HG02938 (cell line): ENCODE data around the gene TSHR.
A peak's percentile ranks its signal among the peaks of the same experiment; 100 is the strongest.

ENCODE experiments used
- ATAC-seq: cut with Tn5 transposase; IDR thresholded peaks from one replicate; pipeline ENCODE4 v1.9.1; 2021; ENCODE audit warnings: mild to moderate bottlenecking, moderate library complexity; ENCODE audit not compliant: unreplicated experiment

The TSHR gene

GRCh38 chr14:81127785-81128184, 172.4 kb downstream of the TSHR start:
- no peak for ATAC-seq

DNA sequence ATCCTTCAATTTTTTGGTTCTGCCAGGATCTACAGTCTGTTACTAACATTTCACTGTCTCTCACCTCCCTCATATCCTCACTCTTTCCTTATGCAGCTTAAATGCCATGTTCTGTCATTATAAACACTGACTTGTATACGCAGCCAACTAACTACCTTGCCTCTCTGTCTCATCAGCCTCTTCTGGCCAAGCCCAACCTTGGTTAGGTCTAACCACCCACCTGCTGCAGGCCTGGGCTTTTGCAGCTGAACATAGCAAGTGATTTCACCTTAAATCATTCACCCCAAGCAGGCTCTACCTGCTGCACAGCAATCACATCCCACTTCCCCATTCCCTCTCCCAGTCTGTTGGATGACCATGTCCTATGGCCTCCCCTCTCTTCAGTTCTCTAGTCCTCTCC, 173.8 kb downstream of the TSHR start:
- no peak for ATAC-seq

- ATAC-seq = no peak
These were observed 177.0 kb downstream of the TSHR start for GRCh38 chr14:81132468-81132867.

DNA sequence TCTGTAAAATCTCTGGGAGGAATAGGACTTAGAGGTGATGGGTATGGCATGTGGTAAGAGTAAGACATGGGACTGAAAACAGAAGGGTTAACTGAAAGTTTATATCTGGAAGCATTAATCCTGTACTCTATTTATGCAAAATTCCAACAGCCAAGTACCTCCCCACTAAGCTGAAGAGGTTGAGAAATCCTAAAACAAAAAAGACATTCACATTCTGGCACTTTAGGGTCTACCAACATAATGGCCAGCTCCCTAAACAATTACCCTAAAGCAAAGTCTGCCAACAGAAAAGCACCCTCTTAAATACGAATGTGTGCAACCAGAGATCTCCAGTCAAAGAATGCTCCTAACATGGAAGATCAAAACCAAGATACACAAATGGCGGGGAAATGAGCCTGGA, 178.0 kb downstream of the TSHR start:
- ATAC-seq = no peak

DNA sequence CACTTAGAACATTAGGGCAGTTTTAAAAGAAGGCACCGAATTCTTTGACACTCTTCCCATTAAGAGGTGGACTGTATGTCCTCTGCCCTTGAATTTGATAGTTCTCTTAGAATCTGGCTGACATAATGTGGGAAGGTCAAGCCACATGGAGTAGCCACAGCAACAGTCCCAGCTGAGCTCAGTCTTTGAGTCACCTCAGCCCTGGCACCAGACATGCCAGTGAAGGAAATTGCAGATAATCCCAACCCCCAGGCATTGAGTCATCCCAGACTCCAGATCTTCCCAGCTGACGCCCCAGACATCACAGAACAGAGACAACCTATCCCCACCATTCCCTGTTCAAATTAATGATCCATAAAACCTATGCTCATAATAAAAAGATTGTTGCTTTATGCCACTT, 181.9 kb downstream of the TSHR start:
- no peak for ATAC-seq

DNA sequence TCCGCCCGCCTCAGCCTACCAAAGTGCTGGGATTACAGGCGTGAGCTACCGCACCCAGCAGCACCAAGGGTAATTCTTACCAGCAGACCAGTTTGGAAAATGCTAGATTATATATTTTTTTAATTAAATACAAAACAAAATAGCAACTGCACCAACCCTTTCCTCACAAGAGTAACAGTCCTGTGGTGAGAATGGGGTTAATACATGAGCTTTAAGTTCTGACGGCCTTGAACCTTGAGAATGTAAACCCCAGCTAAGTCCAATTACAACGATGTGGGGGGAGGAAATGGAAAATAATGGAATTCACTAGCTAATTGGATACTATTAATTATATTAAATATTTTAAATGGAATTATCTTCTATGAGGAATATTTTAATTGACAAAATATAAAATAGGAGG, 183.0 kb downstream of the TSHR start:
- ATAC-seq = no peak

GRCh38 chr14:81141426-81141825, 186.0 kb downstream of the TSHR start:
- ATAC-seq = no peak

GRCh38 chr14:81143793-81144192, 188.4 kb downstream of the TSHR start:
- no peak for ATAC-seq

GRCh38 chr14:81144824-81145603, 189.6 kb downstream of the TSHR start:
- no peak for ATAC-seq

GRCh38 chr14:81147140-81147897, 191.9 kb downstream of the TSHR start:
- ATAC-seq = peak; percentile 64

GRCh38 chr14:81148635-81149034, 193.2 kb downstream of the TSHR start:
- ATAC-seq = no peak

DNA sequence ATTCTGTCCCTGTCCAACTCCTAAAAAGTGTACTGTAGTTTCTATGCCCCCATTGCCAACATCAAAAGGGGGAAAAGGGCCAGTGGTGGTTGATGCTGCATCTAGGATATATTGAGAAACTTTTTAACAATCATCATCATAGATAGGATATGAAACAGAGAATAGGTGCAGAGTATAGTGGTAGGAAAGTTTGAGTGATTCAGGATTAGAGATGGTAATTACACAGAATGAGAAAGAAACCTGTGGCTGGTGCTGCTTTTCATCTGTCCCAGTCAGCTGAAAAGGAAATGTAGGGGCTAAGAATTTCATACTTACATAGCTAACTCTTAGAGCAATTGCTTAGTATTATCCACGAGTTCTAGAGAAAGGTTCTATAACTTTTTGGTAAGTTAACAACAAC, 197.8 kb downstream of the TSHR start:
- ATAC-seq = peak; percentile 76

GRCh38 chr14:81157431-81157830, 202.0 kb downstream of the TSHR start:
- ATAC-seq = no peak

GRCh38 chr14:81161088-81161487, 205.7 kb downstream of the TSHR start:
- no peak for ATAC-seq

- ATAC-seq = no peak
These were observed 206.3 kb downstream of the TSHR start for GRCh38 chr14:81161749-81162148.

- ATAC-seq = no peak
These were observed 207.5 kb downstream of the TSHR start for GRCh38 chr14:81162941-81163340.

DNA sequence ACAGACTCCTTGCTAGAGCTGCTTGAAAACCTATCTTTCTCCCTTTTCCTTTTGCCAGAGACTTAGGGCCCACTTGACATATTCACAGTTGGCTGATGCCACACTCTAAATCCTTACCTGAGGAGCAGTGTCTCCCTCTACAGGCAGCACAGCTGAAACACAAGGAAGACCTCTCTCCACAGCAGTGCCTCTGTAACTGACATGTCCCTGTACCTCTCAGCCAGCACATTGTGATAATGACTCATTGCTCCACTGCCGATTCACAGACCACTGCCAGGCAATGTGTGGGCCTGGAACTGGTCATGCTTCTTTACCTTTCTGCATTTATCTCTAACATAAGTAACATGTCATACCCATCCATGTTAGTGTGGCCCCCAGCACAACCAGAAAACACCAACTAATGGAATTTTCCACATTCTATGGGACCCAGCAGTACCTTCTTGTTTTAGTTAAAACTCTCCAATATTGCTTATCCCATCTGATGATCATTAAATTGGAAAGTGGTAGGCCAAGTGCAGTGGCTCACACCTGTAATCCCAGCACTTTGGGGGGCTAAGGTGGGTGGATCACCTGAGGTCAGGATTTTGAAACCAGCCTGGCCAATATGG, 208.8 kb downstream of the TSHR start:
- peak; percentile 90 for ATAC-seq

GRCh38 chr14:81165188-81165587, 209.8 kb downstream of the TSHR start:
- no peak for ATAC-seq

DNA sequence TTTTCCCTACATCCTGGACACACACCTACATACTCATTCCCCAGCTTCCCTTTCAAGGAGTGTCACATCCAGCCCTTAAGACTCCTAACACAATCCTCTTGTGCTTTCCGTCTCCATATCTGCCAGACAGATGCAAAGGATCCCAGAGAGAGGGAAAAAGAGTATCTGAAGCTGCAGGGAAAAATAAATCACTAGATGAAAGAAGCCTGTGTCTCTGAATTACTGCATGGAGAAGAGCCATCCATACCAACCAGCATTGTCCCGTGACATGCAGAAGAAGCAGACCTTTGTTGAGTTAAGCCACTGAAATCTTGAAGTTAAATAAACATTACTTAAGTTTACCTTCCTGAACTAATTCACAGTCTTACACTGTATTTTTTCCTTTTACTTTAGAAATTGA, 210.7 kb downstream of the TSHR start:
- ATAC-seq = no peak

DNA sequence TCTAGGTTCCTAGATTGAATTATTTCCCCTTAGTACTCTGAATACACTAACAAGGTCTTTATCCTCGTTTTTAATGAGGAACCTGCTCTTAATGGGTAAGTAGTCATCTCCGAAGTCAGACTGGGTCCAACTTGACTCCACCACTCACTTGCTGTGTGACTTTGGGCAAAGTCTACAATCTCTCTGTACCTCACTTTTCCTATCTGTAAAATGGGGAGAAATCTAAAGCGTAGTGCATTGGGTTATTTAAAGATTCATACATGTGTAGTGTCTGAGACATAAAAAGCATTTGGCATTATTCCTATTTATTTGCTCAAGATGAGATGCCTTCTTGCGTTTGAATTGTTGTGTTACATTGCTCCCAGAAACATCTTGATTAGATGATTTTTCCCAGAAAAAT, 213.8 kb downstream of the TSHR start:
- no peak for ATAC-seq

- peak; percentile 19 for ATAC-seq
These were observed 214.3 kb downstream of the TSHR start for GRCh38 chr14:81169711-81170103.
